GM23248 (cell line): ENCODE results near the gene ERG. TPM values are rescaled to one million over a fixed set of nuclear protein-coding genes. Genes with fewer than 3 reads are reported as not detected.

ENCODE experiments used
- DNase-seq: peaks from one replicate; pipeline ENCODE4 v3.0.0-alpha.2; 2015
- H2AFZ ChIP-seq: fragments of 200-600 bp; sonication (generic); 2 replicates; pipeline ENCODE4 v1.6.1; 2016; ENCODE audit warnings: antibody characterized with exemption
- H3F3A ChIP-seq: fragments of 200-600 bp; sonication (generic); 2 replicates; pipeline ENCODE4 v1.6.1; 2016; ENCODE audit warnings: mild to moderate bottlenecking, antibody characterized with exemption, mixed run types; ENCODE audit not compliant: insufficient read depth
- H3K27ac ChIP-seq: fragments of 200-600 bp; sonication (generic); 2 replicates; pipeline ENCODE4 v1.5.1; 2016; ENCODE audit warnings: mild to moderate bottlenecking
- H3K27me3 ChIP-seq: fragments of 200-600 bp; sonication (generic); replicated peaks from 2 replicates; pipeline ENCODE4 v1.6.1; 2016; ENCODE audit warnings: mild to moderate bottlenecking; ENCODE audit not compliant: insufficient read depth
- H3K36me3 ChIP-seq: fragments of 200-600 bp; sonication (generic); 2 replicates; pipeline ENCODE4 v1.6.1; 2016; ENCODE audit warnings: low read depth, mild to moderate bottlenecking
- H3K4me1 ChIP-seq: fragments of 200-600 bp; sonication (generic); 2 replicates; pipeline ENCODE4 v1.6.1; 2016; ENCODE audit warnings: mild to moderate bottlenecking; ENCODE audit not compliant: insufficient read depth
- H3K4me2 ChIP-seq: fragments of 200-600 bp; sonication (generic); one replicate; pipeline ENCODE4 v1.6.1; 2016; ENCODE audit warnings: mild to moderate bottlenecking; ENCODE audit not compliant: unreplicated experiment
- H3K4me3 ChIP-seq: fragments of 200-600 bp; sonication (generic); 2 replicates; pipeline ENCODE4 v1.5.1; 2016; ENCODE audit warnings: mild to moderate bottlenecking
- H3K79me2 ChIP-seq: fragments of 200-600 bp; sonication (generic); 2 replicates; pipeline ENCODE4 v1.6.1; 2016; ENCODE audit warnings: mild to moderate bottlenecking; ENCODE audit not compliant: insufficient read depth
- H3K9ac ChIP-seq: fragments of 200-600 bp; sonication (generic); 2 replicates; pipeline ENCODE4 v1.6.1; 2016; ENCODE audit warnings: mild to moderate bottlenecking
- H3K9me2 ChIP-seq: fragments of 200-600 bp; sonication (generic); 2 replicates; pipeline ENCODE4 v1.6.1; 2016; ENCODE audit warnings: mixed run types, mild to moderate bottlenecking, moderate library complexity; ENCODE audit not compliant: insufficient read depth
- H3K9me3 ChIP-seq: fragments of 200-600 bp; sonication (generic); one replicate; pipeline ENCODE4 v1.6.1; 2017; ENCODE audit warnings: low read depth
- H4K20me1 ChIP-seq: fragments of 200-600 bp; sonication (generic); 2 replicates; pipeline ENCODE4 v1.6.0; 2016; ENCODE audit not compliant: insufficient read depth
- EZH2 ChIP-seq: fragments of 200-600 bp; sonication (generic); IDR thresholded peaks from 2 replicates; pipeline ENCODE4 v1.6.1; 2018; ENCODE audit warnings: antibody characterized with exemption, mild to moderate bottlenecking; ENCODE audit not compliant: insufficient read depth, poor library complexity, severe bottlenecking
- EZH2phosphoT487 ChIP-seq: fragments of 200-600 bp; sonication (generic); IDR thresholded peaks from 2 replicates; pipeline ENCODE4 v1.6.1; 2018; ENCODE audit warnings: antibody characterized with exemption, moderate library complexity, mild to moderate bottlenecking, low read depth; ENCODE audit not compliant: insufficient read depth
- WGBS, 2 experiments: methylation state at CpG; one replicate each; pipeline ENCODE4 v1.1.6; 2015 to 2017; ENCODE audit warnings: low lambda C conversion rate in 2 of 2, low coverage in 1 of 2; ENCODE audit errors: missing lambda C conversion rate in 2 of 2; 5-methylcytosine and 5-hydroxymethylcytosine counted together
- in situ Hi-C: fragments of 300-500 bp; cut with MboI; formaldehyde crosslinking; loops from 2 replicates; pipeline ENCODE4 v1.15.0; 2020
- polyA plus RNA-seq: library from polyadenylated mRNA; unstranded; fragments of >200 nt; fragmentation: Nextera tagmentation; extraction: Ambion mirVana; gene quantifications from 2 replicates; pipeline ENCODE4 v1.2.1, GENCODE V29; 2016
- total RNA-seq: library from RNA; depleted of rRNA; stranded (reverse); fragments of >200 nt; shearing (Covaris generic); gene quantifications from 2 replicates; pipeline ENCODE4 v1.2.3, GENCODE V29; 2014

The ERG gene
- total and polyA plus RNA-seq, 2 experiments from 2014 or later: 0.76 to 1.3 TPM

DNA sequence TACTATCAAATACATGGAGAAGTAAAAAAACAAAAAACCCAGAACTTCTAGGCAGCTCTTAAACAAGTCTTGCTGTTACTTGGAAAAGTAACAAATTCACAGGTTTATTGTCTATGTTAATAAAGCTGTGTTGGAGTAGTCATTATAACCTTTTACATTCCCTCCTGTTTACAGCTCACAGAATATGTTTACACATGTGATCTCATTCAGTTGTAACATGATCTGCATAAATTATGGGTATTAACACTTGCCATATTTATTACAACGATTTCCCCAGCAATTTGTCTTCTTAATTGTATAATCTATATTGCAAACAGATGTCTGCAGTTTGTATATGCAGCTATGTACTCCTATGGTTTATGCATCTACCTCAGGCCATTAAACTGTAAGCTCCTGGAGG lies 28.6 kb downstream of the ERG start:
- H3K9me2 ChIP-seq: no peaks in the 10 kb centered on the region
- DNase-seq: no peak
- H3K9ac ChIP-seq: no peak overlapping the region
- H3K4me1 ChIP-seq: no peaks in the 10 kb centered on the region
- H3K4me3 ChIP-seq: no peak overlapping the region
- no peak overlapping the region for H2AFZ ChIP-seq
- no peaks in the 10 kb centered on the region for H3K27me3 ChIP-seq
- no peak overlapping the region for H3K27ac ChIP-seq
- no peaks in the 10 kb centered on the region for H4K20me1 ChIP-seq
- in situ Hi-C loops: no loop called here
- no peak for TF ChIP-seq EZH2
- no peak for TF ChIP-seq EZH2phosphoT487
- no peaks in the 10 kb centered on the region for H3K36me3 ChIP-seq
- no peaks in the 10 kb centered on the region for H3K79me2 ChIP-seq
- H3K9me3 ChIP-seq: no peaks in the 10 kb centered on the region
- no peaks in the 10 kb centered on the region for H3F3A ChIP-seq
- WGBS, 2 experiments: 0 to 5% methylated on average over 1 of the region's 1 CpG
- H3K4me2 ChIP-seq: no peak overlapping the region

DNA sequence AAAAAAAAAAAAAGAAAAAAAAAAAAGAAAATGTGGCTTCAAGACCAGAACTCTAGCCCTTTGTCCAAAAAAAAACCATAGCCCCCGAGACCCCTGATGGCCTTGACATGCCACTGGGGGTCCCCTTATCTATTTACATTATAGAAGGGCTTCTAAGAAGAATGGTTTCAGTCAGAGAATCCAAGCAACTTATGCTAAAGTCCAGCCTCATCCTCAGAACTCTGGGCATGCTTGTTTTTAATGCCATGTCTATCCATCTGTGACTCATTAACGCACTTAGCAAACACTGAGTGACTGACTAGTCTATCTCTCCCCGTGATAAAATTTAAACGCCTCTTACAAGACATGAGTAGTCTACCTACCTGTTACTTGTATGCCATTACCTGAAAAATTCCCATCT lies 29.3 kb downstream of the ERG start:
- H3K27ac ChIP-seq: no peak overlapping the region
- in situ Hi-C loops: no loop called here
- DNase-seq: peak; percentile 57
- H3F3A ChIP-seq: no peaks in the 10 kb centered on the region
- no peaks in the 10 kb centered on the region for H3K79me2 ChIP-seq
- no peaks in the 10 kb centered on the region for H3K36me3 ChIP-seq
- no peaks in the 10 kb centered on the region for H4K20me1 ChIP-seq
- no peaks in the 10 kb centered on the region for H3K4me1 ChIP-seq
- no peaks in the 10 kb centered on the region for H3K9me2 ChIP-seq
- H3K4me3 ChIP-seq: no peak overlapping the region
- H2AFZ ChIP-seq: no peak overlapping the region
- no peak overlapping the region for H3K4me2 ChIP-seq
- H3K27me3 ChIP-seq: no peaks in the 10 kb centered on the region
- no peak overlapping the region for H3K9ac ChIP-seq
- WGBS, 2 experiments: 13 to 23% methylated on average over 4 of the region's 4 CpGs
- TF ChIP-seq EZH2 (no peak), EZH2phosphoT487 (no peak)
- no peaks in the 10 kb centered on the region for H3K9me3 ChIP-seq

DNA sequence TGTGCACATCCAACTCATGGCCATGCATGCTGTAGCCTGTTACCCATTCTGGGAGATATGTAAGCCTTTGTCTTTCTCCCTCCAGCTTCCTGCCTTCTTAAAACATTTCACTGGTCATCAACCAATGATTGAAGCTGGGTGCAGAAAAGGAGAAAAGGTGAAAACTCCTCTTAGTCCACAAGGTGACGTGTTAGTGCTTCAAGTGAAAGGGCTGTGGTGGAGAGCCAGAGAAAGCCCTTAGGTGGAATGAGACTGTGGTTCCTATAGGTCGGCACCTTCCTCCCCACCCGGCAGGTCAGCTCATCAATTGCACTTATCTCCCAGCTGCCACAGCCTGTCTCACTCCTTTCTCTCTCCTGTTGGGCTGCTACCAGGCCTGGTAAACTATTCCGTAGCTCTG lies 30.4 kb downstream of the ERG start:
- no peak overlapping the region for H3K9ac ChIP-seq
- 93 to 96% methylated on average over 4 of the region's 4 CpGs for WGBS, 2 experiments

DNA sequence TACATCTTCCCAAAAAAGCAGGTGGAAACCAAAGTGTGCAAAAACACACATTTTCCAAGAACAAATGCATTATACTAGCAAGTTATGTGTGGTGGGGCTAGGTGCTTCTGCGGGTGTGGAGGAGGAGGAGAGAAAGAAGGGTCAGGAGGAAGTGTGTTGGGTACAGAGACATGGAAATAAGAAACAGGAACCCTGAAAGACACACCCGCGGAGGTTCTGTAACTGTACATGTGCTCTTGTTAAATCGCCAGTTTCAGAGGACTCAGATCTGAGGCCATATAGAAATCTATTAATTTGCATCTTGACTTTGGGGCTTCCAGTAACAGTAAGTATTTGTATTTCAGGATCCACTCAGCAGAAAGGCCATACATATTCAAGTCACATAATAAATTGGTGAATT lies 30.9 kb downstream of the ERG start:
- WGBS, 2 experiments: 91 to 93% methylated on average over 3 to 4 of the region's 4 CpGs
- no peak for DNase-seq
- H3K79me2 ChIP-seq: no peaks in the 10 kb centered on the region

More for the DNA sequence above, 30.4 kb downstream of the ERG start:
- Histone ChIP-seq H4K20me1 (no peaks in the 10 kb centered on the region), H3K27ac (no peak overlapping the region), H3K4me1 (no peaks in the 10 kb centered on the region), H3K9me3 (no peaks in the 10 kb centered on the region), H3K79me2 (no peaks in the 10 kb centered on the region), H3K4me2 (no peak overlapping the region), H3K27me3 (no peaks in the 10 kb centered on the region), H3F3A (no peaks in the 10 kb centered on the region), H3K4me3 (no peak overlapping the region), H2AFZ (no peak overlapping the region), H3K9me2 (no peaks in the 10 kb centered on the region), H3K36me3 (no peaks in the 10 kb centered on the region)
- TF ChIP-seq EZH2phosphoT487: no peak
- no peak for TF ChIP-seq EZH2
- no peak for DNase-seq
- in situ Hi-C loops: no loop called here

More for the DNA sequence above, 30.9 kb downstream of the ERG start:
- no peak overlapping the region for H3K27ac ChIP-seq
- no peaks in the 10 kb centered on the region for H3K27me3 ChIP-seq
- no peaks in the 10 kb centered on the region for H3F3A ChIP-seq
- no peak for TF ChIP-seq EZH2phosphoT487
- no peak for TF ChIP-seq EZH2
- in situ Hi-C loops: no loop called here
- H3K36me3 ChIP-seq: no peaks in the 10 kb centered on the region
- H3K4me2 ChIP-seq: no peak overlapping the region
- no peaks in the 10 kb centered on the region for H4K20me1 ChIP-seq
- H3K9ac ChIP-seq: no peak overlapping the region
- H2AFZ ChIP-seq: no peak overlapping the region
- H3K9me3 ChIP-seq: no peaks in the 10 kb centered on the region
- no peak overlapping the region for H3K4me3 ChIP-seq
- no peaks in the 10 kb centered on the region for H3K4me1 ChIP-seq
- no peaks in the 10 kb centered on the region for H3K9me2 ChIP-seq
